HG02970 (cell line): ENCODE data around the gene SPATA3.

Experiments
- ATAC-seq: cut with Tn5 transposase; IDR thresholded peaks from one replicate; pipeline ENCODE4 v1.9.1; 2021; ENCODE audit warnings: mild to moderate bottlenecking, moderate library complexity, moderate number of reproducible peaks; ENCODE audit not compliant: unreplicated experiment, low FRiP score

Gene SPATA3

GRCh38 chr2:231047274-231047922 lies 51.5 kb downstream of the SPATA3 start:
- ATAC-seq = no peak

- ATAC-seq = no peak
Measured at GRCh38 chr2:231047923-231048915, 52.3 kb downstream of the SPATA3 start.

GRCh38 chr2:231049286-231050017 lies 53.5 kb downstream of the SPATA3 start:
- ATAC-seq = no peak

- no peak for ATAC-seq
Measured at GRCh38 chr2:231050018-231050901, 54.3 kb downstream of the SPATA3 start.

- no peak for ATAC-seq
Measured at GRCh38 chr2:231051116-231051515, 55.2 kb downstream of the SPATA3 start.

GRCh38 chr2:231052494-231053451 lies 56.9 kb downstream of the SPATA3 start:
- ATAC-seq = peak; percentile 48

- ATAC-seq = no peak
Measured at GRCh38 chr2:231053846-231054245, 57.9 kb downstream of the SPATA3 start.

- ATAC-seq = peak; percentile 75
Measured at GRCh38 chr2:231056453-231057416, 60.8 kb downstream of the SPATA3 start, which contains the start of gene PSMD1. PSMD1 (plus strand) TSS chr2:231056867; CDS start chr2:231057026, 159 bp downstream.

- ATAC-seq = no peak
Measured at GRCh38 chr2:231057590-231057989, 61.7 kb downstream of the SPATA3 start.
